Measurements from ENCODE around the gene AFF3. TPM values are rescaled to one million over a fixed set of nuclear protein-coding genes. Genes with fewer than 3 reads are reported as not detected.

Gene AFF3
- total RNA-seq, 1 donor from 2014 or later = not detected

DNA sequence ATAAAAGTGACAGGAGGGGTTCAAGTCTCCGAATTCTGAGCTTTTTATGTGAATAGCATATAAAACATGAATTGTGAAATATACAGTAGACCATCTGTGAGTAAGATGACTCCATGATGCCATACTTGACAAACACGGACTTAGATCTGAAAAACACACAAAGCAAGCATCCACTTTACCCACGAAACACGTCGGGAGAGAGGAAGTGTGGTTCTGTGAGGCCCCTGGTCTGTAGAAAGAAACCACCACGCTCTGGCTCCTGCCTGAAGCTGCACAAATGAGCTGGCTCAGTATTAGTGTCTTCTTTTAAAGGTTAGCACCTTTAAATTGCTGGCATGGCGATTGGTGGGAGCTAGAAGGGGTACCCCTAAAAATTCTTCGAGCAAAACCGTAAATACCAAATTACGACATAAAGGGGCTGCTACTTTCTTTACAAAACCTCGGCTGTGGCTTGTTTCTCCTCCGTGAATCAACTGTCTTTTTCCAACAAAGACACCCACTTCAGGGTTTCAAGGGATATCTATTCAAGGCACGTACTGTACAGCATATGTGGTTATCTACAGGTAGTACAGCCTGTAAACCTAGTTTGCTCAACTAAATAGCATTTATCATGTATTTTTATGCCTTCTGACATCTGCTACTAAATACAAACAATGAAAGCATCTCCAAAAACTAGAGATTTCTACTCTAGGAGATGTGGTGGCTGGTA is 70.9 kb downstream of the AFF3 start:
- no peak for DNase-seq (ENCODE audit: low read depth)

DNA sequence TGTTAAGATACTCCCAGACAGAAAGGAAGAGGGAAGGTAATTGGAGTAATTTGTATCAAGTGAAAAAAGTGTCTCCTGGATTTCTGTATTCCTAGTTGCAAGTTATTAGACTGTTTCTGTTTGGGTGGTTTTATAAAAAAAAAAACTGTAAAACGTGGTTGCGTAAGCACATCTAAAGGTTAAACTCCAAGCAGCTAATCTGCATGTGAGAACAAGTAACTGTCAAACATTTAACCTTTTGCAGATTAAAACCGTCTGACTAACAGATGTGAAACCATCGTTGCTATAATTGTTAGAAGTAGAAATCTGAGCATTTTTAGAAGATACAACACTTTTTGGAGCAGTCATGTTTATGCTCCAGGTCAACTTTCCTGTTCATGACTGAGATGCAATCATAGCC is 72.3 kb downstream of the AFF3 start:
- DNase-seq (ENCODE audit: low read depth) = no peak

DNA sequence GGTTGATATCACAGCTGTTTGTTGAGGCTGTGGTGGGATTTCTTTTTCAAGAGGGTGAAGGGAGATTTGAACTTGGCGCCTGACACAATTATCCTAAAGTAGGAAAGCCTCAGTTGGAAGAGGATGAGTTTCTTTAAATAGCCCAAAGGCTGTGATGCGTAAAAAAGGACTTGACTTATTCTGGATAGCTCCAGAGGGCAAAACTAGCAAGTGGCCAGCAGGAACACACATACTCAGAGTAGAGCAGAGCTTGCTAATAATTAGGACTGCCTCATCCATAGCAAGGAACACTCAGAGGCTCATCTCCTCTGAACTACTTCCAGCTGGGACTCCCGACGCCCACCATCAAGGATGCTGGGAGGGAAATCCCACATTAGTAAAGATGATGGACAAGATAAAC is 74.0 kb downstream of the AFF3 start:
- no peak for DNase-seq (ENCODE audit: low read depth)

DNA sequence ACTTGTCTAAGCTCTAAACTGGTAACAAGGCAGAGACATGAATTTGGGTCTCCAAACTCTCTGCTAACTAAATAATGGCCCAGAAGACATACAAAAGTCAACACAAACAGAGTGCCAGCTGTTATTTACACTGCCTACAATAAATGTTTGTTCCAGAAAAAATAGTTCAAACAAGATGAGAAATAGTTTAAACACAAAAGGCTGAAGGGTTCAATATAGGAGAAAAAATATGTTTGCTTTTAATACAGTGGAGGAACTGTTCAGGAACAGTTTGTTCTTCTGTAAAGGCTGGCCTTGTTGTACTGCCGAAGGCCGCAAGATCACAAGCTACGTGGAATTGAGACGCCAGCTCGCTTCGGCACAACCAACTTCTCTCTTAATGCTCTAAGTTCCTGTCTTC is 74.6 kb downstream of the AFF3 start:
- DNase-seq (ENCODE audit: low read depth) = no peak

DNA sequence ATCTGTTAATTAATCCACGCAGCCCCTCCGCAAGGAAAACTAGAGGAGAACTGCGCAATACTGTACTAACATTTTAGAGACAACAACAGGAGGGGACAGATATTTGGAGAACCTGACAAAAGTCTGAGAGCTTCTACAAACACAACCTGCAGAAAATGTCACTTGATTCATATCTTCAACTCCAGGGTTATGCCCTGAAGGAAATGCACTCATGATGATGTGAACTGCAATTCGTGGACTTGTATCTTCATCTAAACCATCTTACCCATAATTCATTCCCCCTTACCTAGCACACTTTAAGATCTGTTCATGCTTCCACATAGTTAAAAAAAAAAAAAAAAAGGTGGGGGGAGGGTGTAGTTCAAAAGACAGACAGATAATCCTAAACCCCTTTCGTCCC is 75.5 kb downstream of the AFF3 start:
- DNase-seq (ENCODE audit: low read depth) = no peak

DNA sequence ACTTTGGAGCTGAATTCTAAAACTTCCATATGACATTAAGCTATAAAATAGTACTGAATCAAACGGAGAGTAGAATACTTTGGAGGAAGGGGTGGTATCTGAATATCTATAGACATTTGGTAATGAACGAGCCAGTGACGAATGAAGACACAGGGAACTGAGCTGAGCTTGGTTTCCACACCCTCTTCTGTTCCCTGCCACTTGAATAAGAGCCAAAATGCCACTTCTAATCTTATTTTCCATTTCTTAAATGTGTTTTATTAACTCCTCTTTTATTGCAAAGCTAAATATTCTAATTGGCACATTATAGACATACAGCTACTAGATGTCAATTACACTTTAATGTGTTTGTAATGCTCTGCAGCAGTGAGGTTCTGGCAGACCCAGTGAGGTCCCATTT is 76.1 kb downstream of the AFF3 start:
- DNase-seq (ENCODE audit: low read depth) = no peak

DNA sequence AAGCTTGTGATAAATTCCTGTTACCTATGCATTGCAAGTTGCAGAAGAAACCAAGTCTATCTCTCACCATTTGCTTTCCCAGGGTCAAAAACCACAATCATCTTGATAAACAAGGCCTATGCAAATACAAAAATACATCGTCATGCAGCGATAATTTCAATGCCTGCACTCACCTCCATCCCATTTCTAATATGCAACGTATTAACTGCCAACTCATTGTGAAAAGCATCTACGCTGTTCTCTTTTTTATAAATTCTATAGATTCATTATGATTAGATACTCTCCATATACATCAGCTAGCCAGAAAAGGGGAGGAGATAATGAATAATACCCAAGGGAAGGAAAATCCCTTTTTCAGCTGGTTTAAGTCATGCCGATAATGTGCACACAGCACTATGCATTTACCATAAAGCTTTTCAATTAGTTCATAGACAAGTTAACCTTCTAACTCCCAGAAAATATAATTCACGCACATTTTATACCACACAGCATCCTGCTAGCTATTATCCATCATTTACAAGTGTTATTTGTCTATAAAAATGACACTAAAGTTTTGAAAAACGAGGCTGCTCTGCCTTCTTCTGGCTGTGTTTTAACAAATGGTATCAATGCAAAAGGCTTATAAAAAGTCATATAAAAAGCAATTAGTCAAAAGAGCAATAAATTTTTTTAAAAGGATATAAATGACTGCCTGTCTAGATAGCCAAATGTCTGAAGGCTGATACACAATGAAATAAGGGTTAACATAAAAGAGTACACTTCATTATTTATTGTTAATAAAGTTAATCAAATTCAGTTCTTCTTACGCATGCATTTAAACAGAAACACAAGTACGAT is 77.6 kb downstream of the AFF3 start:
- no peak for DNase-seq (ENCODE audit: low read depth)

DNA sequence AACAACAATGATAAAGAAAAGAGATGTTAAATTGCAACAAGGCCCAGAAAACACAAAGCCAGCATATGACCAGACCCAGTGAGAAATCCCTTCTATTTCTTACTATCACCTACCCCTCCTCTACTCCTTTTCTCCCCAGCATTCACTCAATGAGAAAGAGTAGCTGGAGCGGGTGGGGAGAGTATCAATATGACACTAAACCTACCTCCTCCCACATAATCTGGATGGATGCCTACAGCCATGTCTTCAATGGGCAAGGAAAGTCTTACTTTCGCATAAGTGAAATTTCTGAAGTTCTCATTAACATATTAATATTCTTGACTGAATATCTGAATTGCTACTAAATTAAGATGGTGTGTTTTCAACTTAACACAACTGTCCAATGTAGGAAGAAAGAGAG is 78.2 kb downstream of the AFF3 start:
- DNase-seq (ENCODE audit: low read depth) = no peak

DNA sequence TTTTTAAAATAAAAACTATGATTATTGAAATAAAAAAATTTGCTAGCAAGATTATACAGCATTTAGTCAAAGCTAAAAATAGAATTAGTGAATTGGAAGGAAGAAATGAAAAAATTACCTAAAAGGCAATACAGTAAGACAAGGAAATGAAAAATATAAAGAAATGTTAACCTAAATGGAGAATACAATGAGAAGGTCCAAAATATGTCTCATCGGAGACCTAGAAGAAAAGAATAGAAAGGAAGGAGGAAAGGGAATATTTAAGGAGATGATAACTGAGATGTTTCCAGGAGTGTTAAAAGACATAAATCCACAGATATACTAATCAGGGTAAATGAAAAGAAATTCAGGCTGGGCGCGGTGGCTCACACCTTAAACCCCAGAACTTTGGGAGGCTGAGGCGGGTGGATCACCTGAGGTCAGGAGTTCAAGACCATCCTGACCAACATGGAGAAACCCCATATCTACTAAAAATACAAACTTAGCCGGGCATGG is 78.9 kb downstream of the AFF3 start:
- DNase-seq (ENCODE audit: low read depth) = no peak

DNA sequence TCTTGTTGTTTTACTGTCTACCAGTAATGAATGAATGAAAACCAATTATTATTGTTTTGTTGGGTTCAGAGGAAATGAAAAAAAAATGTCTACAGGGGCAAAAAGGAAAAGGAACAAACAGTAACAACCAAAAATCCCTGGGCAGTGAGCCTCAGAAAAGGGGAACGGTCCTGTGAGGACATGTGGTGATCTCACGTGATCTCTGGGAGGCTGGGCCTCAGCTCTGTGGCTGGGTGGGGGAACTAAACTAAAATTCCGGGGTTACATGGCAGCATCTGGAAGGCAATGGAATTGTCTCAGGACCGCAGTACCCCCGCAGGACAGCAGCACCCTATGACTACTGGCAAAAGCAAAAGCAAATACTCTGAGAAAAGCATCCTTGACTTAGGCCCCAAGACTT is 80.1 kb downstream of the AFF3 start:
- DNase-seq (ENCODE audit: low read depth) = no peak

DNA sequence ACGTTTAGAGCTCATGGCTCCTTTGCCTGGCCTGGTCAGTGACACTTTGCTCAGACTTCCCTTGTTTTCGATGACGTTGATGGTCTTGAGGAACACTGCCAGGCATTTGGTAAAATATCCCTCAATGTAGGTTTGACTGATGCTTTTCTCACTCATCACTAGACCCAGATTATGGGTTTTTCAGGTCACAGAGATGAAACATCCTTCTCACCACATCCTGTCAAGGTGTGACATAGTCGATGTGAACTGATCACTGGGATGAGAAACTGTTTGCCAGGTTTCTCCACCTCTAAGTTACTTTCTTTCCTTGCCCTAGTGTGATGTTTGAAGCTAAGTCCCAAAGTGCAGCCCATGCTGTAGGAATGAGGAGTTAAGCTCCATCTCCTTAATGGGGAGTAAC is 81.5 kb downstream of the AFF3 start:
- no peak for DNase-seq (ENCODE audit: low read depth)

DNA sequence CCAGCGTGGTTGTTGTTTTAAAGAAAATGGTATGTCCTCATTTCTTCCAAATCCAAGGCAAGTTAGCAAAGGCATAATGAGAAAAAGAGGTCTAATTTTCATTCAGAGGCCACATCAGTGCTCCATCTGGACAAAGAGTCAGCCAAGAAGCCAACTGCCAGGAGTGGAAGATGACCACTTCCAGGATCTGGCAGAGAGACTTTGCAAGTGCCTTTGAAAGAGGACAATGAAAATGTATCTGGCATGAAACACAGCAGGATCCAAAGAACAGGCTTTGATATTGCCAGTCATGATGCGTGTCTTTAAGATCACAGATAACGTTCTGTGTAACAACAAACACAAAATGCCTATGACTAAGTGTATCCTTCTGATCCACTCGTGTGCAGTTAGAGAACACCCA is 82.8 kb downstream of the AFF3 start:
- DNase-seq (ENCODE audit: low read depth) = no peak

DNA sequence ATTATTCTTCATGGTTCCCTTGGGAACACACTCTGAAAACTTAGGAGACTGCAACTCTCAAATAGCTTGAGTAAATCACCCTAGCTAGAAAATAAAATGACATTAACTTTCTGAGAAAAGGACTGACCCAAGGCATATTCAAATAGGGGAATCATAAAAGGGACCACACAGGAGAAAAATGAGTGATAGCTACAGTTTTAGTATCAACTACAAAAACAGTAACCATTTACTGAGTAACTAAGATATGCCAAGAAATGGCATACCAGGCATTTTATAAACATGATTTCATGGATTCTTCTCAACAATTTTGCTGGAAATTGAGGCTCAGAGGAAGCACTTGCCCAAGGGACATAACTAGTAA is 84.5 kb downstream of the AFF3 start:
- DNase-seq (ENCODE audit: low read depth) = no peak

DNA sequence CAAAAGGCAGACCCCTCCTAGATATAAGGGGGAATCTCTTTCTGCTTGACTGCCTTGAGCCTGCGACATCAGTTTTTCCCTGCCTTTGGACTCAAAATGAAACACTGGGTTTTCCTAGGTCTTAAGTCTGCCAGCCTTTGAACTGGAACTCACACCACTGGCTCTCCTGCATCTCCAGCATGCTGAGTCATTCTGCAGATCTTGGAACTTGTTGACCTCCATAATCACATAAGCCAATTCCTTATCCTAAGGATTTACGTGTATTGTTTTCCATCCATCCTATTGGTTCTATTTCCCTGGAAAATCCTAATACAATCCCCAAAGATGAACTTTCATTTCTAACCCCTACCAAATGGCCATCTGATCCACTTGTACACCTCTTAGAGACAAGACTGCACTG is 88.0 kb downstream of the AFF3 start:
- DNase-seq (ENCODE audit: low read depth) = no peak

DNA sequence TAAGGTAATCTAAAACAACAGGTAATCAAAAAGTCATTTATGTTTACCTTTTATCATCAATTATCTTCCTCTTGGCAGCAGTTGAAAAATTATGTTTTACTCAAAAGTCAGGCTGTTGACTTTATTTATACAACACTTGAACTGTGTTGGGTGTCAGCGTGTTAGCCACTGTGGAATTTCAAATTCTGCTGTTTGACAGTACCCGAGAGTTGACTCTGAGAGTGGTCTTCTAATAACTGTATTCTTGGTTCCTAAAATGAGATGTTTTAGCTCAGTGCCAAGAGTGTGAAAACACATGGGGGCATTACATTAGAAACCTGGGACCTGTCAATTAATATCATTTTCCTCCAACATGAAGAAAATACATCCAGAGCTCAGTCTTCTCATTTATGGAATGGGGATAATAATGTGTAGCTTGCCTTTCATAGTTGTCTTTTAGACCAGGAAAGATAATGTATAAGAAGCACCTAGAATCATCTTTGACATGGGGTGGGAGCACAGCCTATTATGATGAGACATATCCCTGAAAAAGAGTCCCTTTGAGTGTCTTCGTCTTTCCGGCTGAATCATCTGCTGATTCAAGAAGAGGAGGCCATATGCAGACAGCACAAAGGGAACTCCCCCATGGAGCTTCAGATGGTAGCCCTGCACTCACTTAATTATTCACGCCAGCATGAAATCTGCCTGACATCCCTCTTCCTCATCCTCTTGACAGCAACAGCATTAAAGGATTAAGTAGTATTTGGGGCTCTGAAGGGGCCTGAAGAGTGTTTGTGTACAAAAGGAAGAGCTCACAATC is 89.1 kb downstream of the AFF3 start:
- no peak for DNase-seq (ENCODE audit: low read depth)

DNA sequence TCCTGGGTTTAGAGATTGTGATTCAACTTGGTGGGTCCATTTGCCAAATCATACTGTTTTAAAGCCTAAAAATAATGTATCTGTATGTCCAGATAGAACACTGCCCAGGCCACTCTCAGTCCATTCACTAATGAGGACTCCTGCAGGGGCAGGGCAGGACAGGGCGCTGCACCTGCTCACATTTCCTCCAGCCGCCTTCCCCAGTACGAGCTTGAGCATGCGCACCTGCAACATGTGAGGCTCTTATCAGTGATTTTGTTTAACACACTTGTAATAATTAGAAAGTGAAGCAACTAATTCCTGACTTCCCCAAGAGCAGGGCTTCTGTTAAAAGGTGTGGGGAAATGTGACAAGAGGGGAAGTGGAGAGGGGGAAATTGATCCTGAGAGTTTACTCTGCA is 89.7 kb downstream of the AFF3 start:
- no peak for DNase-seq (ENCODE audit: low read depth)

DNA sequence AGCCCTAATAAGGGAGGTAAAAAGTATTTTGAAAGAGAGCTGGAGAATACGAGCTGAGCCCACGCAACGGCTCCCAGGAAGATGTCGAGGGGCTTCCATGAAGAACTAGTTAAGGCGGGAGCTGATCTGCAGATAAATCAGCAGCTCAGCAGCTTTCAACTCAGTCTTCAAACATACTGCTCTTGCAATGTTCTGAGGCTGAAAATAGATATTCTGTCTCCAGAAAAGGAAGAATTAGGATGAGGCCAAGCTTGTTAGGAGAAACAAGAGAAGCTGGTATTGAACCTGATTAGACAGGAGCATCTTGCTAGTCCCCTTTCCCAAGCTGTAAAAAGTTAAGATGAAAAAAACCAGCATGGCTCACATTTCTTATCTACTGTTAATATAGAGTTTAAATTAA is 91.1 kb downstream of the AFF3 start:
- DNase-seq (ENCODE audit: low read depth) = no peak

DNA sequence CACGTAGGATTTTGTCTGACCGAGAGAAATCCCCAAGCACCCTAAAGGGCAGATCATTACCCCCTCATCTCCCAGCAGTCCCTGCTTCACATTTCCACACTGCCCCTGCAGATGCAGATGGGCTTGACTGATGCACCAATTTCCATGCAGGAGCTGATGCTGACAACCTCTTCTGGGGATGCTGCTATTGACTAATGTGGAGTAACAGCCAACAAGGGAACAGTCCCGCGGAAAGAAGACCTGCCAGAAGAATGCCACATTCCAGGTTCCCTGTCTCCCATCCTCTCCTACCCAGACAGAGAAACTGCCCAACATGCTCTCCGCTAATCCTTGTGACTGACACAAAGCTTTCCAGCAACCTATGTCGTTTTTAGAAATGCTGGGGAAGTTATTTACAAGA is 91.7 kb downstream of the AFF3 start:
- DNase-seq (ENCODE audit: low read depth) = no peak

DNA sequence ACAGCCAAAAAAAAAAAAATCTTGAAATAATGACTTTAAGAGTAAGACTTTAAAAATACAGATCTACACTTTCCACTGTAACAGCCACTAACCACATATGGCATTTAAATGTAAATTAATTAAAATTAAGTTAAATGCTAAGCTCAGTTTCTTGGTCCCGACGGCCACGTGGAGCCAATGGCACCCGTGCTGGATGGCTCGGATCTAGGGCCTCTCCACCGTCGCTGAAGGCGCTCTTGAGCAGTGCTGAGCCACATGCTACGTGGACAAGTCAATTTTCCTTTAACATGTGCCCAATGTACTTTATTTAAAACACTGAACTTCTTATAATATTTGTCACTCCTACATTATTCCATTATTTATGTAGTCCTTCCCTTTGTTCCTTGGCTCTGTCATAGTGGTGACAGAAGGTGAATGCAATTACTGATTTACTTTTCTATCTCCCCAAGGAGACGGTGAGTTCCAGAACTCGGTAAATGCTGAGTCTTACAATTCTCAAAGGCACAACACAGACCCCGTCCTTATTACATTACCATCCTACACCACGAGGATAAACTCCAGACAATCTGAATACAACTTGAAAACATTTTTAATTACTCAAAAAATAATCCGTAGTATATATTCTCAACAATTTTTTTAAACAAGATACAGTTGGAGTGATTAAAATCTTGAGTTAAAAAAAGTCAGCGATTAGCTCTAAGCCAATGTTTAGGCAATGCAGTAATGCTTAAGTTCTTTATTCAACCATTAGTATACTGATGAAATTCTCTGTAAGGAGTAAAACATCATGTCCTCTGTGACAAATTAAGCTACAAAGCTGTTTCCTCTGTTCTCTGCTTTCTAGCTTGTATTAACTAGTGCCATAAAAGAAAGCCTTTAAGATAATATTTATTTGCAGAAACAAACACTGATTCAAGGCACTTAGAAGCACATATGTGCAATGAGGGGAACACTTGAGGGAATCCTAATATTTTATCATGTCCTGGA is 95.1 kb downstream of the AFF3 start:
- no peak for DNase-seq (ENCODE audit: low read depth)

DNA sequence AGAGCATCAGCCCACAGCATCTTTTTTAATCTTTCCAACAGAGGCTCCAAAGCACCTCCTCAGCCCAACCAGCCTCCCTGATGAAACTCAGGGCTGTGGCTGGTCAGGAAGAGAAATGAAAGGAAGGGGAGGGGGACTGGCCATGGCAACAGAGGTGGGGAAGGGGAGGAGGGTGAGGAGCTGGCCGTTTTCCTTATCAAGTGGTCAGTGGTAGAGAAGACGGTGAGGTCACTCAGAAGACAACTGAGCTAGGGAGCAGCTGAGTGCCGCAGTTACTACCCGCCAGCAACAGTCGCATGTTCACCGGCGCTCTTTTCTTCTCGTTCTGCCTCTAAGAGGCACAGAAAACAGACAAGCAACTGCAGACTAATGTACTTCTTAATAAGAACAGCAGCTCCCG is 97.4 kb downstream of the AFF3 start:
- no peak for DNase-seq (ENCODE audit: low read depth)

DNA sequence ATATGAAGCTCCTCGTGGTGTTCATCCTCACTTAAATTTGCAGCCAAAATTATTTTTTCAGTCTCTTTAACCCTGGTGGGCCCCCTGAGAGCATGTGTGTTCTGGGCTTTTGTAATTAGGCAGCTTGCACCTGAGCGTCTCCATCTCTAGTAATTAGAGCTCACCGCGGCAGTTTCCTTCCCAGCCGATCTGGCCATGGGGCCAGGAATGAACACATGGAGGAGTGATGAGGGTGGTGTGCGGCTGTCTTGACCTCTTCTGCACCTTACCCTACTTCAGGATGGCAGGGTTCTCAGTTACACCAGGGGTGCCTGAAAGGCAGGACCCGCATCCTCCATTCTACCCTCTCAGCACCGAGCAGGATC is 98.5 kb downstream of the AFF3 start:
- no peak for DNase-seq (ENCODE audit: low read depth)
